Measurements from ENCODE around the gene KIF3A. TPM values are rescaled to one million over a fixed set of nuclear protein-coding genes. Genes with fewer than 3 reads are reported as not detected.
"Not testable (repeated sequence)": the region's sequence is repeated elsewhere in the genome, so short reads cannot be mapped to it uniquely, and the experiment has no call there.

The KIF3A gene
- total RNA-seq, 1 donor from 2014 or later: 9.1 TPM

DNA sequence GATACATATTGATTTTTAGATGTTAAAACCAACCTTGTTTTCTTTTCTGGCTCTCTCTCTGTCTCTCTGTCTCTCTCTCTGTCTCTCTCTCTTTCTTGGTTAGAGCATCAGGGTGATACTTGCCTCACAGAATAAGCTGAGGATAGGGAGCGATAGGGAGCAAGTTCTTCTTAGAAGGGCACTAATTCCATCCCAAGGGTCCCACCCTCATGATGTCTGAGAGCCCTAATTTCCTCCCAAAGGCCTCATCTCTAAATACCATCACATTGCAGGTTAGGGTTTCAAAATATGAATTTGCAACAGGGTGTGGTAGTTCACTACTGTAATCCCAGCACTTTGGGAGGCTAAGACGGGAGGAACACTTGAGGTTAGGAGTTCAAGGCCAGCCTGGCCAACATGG lies 4.8 kb upstream of the KIF3A start:
- no peak for ATAC-seq (ENCODE audit: poor library complexity)
- intact Hi-C loops (cut with DNase I): no loop called here
- DNase-seq: no peak

GRCh38 chr5:132739232-132739631 lies 1.9 kb upstream of the KIF3A start:
- intact Hi-C loops (cut with DNase I): no loop called here

GRCh38 chr5:132737982-132738681 lies 786 bp upstream of the KIF3A start:
- no peak for DNase-seq
- ATAC-seq (ENCODE audit: poor library complexity): no peak
- intact Hi-C loops (cut with DNase I): no loop called here

More at GRCh38 chr5:132739232-132739631, 1.9 kb upstream of the KIF3A start:
- DNase-seq (no peak), ATAC-seq (ENCODE audit: poor library complexity) (no peak)

GRCh38 chr5:132734687-132735086 lies 2.7 kb downstream of the KIF3A start:
- ATAC-seq (ENCODE audit: poor library complexity) (no peak), DNase-seq (no peak)
- intact Hi-C loops (cut with DNase I): no loop called here

DNA sequence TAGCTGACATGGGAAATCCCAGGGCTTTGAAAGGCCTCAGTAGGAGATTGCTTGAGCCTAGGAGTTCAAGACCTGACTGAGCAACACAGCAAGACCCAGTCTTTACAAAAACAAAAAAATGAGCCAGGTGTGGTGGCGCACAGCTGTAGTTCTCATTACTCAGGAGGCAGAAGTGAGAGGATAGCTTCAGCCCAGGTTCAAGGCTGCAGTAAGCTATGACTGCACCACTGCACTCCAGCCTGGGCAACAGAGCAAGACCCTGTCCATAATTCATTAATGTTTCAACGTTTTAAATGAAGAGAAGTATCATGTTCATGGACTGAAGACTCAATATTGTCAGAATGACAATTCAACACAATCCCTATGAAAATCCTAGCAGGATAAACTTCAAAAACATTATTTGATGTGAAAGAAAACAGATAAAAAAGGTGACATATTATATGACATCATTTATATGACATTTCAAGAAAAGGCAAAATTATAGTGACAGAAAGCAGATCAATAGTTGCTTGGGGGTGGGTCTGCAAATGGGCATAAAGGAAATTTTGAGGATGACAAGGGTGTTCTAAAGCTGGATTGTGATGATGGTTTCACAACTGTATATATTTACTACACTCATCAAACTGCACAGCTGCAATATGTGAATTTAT lies 3.7 kb downstream of the KIF3A start:
- no peak for DNase-seq
- intact Hi-C loops (cut with DNase I): no loop called here
- ATAC-seq (ENCODE audit: poor library complexity): no peak

- DNase-seq: no peak
- intact Hi-C loops (cut with DNase I): no loop called here
- no peak for ATAC-seq (ENCODE audit: poor library complexity)
Measured at GRCh38 chr5:132729896-132730295, 7.5 kb downstream of the KIF3A start.

DNA sequence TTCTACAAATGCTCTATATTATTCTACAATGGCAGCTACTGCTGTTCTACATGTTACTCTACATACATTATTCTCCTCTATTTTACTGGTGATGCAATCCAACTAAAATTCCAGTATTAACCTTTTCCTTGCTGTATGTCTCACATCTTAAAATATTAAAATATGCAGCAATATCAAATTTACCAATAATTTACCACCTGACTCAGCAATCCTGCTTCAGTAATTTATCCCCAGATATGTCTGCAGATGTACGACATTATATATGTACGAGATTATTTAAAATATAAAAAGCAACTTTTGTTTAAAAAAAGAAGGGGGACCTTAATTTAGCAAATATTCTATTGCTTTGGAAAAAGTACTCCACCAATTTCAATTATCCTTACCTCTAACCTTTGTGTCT lies 11.6 kb downstream of the KIF3A start:
- intact Hi-C loops (cut with DNase I): no loop called here
- DNase-seq (no peak), ATAC-seq (ENCODE audit: poor library complexity) (no peak)

GRCh38 chr5:132718544-132719312 lies 18.6 kb downstream of the KIF3A start:
- DNase-seq (no peak), ATAC-seq (ENCODE audit: poor library complexity) (peak; percentile 53)
- intact Hi-C loops (cut with DNase I): no loop called here

GRCh38 chr5:132714456-132715307 lies 22.7 kb downstream of the KIF3A start:
- DNase-seq (no peak), ATAC-seq (ENCODE audit: poor library complexity) (no peak)

GRCh38 chr5:132708645-132709044 lies 28.7 kb downstream of the KIF3A start:
- DNase-seq: no peak
- ATAC-seq (ENCODE audit: poor library complexity): no peak
- intact Hi-C loops (cut with DNase I): no loop called here

More at GRCh38 chr5:132714456-132715307, 22.7 kb downstream of the KIF3A start:
- intact Hi-C loops (cut with DNase I): no loop called here

- intact Hi-C loops (cut with DNase I): no loop called here
Measured at GRCh38 chr5:132704875-132705274, 32.5 kb downstream of the KIF3A start.

GRCh38 chr5:132695956-132696355 lies 41.4 kb downstream of the KIF3A start:
- intact Hi-C loops (cut with DNase I): no loop called here
- DNase-seq (no peak), ATAC-seq (ENCODE audit: poor library complexity) (no peak)

More at GRCh38 chr5:132704875-132705274, 32.5 kb downstream of the KIF3A start:
- ATAC-seq (ENCODE audit: poor library complexity): no peak
- no peak for DNase-seq

DNA sequence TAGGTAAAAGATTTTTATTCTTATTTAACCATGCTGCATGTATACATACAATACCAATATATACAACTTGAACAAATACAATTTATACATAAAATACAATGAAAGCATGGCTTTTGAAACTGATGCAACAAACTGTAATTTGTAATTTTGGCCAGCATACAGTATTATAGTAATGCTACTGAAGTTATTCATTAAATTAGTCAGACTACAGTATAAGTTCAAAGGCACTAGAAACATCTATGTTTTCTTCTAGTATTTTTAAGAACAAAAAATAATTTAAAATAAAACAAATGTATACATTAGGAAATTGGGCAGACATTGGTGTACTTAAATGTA lies 44.7 kb downstream of the KIF3A start:
- no peak for DNase-seq
- no peak for ATAC-seq (ENCODE audit: poor library complexity)
- intact Hi-C loops (cut with DNase I): no loop called here

GRCh38 chr5:132691755-132692631 lies 45.4 kb downstream of the KIF3A start:
- DNase-seq; intact Hi-C loops (cut with DNase I); ATAC-seq (ENCODE audit: poor library complexity): not testable (repeated sequence)

DNA sequence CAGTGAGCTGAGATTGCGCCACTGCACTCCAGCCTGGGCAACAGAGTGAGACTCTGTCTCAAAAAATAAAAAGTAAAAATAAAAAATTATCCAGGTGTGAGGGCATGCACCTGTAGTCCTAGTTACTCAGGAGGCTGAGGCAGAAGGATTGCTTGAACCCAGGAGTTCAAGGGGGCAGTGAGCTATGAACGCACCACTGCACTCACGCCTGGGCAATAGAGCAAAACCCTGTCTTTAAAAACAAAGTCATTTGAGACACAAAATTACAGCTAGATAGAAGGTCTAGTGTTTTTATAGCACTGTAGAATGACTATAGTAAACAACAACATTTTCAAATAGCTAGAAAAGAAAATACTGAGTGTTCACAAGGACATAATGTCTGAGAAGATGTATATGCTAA lies 47.2 kb downstream of the KIF3A start:
- no peak for DNase-seq
- ATAC-seq (ENCODE audit: poor library complexity): no peak
- intact Hi-C loops (cut with DNase I): no loop called here

DNA sequence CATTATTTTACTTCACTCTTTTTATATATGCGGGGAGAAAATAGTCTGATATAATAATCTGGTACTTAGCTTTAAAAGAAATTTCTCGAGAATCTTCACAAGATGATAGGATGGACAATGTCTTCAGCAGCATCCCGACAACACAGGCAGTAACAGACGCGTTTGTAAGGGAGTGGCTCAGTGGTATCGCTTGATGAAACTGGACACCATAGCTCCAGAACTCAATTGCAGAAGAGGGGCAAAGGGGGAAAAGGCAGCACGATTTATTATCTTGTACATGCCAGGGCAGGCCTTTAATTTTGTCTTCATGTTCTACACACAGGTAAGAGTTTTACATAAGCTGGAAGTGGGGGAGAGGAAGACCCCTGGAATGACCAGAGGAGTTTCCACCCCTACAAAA lies 47.8 kb downstream of the KIF3A start:
- intact Hi-C loops (cut with DNase I): no loop called here
- DNase-seq (no peak), ATAC-seq (ENCODE audit: poor library complexity) (no peak)

DNA sequence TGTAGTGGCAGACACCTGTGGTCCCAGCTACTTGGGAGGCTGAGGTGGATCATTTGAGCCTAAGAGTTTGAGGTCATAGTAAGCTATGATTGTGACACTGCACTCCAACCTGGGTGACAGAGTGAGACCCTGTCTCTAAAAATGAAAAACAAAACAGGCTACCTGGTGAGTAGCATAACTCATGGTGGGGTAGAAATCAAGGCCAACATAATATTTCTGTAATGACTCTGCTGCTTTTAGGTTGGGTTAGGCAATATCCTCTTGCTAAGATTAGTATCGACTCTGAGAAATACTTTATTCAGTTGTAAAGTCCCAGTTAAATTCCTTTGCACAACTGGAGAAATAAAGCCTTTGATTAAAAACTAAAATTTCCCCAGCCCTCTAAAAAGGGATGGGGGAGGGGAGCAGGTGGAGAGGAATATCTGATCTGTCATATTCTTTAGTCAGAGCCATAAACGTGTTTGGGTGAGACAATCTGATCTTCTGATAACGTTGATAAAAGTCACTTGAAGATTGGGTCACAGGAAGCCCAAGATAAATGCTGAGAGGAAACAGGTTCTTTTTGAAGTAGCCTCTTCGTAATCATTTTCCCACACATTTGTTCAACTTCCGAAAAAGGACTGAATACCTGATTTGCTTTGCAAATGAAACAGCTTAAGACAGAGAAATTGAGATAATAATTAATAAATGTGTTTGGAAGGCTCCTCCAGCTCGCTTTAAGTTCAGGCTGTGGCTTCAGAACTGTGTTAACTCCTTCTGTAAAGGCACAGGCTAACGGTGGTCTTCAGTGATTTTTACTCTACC lies 48.6 kb downstream of the KIF3A start:
- intact Hi-C loops (cut with DNase I): no loop called here
- no peak for DNase-seq
- no peak for ATAC-seq (ENCODE audit: poor library complexity)

Measured in Right ventricle myocardium superior (tissue), 1 donor.